Measurements from ENCODE around the gene RAET1L.

DNA sequence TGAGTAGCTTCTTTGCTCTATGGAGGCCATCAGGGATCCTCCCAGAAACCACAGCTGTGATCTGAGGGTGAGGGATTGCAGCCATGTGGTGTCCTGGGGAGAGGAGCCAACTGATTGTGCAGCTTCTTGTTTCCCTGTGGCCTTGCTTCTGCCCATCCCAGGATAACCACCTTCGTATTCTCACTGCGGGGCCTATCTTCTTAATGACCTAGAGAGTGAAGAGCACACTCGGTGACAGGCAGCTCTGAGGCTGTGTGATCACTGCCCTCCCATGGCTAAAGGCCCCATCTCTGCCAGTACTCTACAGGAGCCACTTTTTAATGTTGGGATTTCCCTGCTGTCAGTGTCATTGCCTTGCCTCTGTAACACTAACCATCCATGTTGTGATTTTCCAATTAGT is 5.3 kb upstream of the RAET1L start:
- no peak for TF ChIP-seq CTCF (conservative IDR thresholded peaks at IDR 0.05; ENCODE audit: low read depth, low read length)
- no peak for TF ChIP-seq EZH2 (IDR thresholded peaks at IDR 0.05; ENCODE audit: borderline replicate concordance, low read depth, low read length, poor library complexity, severe bottlenecking)

All from A673 (cell line).